Measurements from ENCODE around the gene APLP2.
"Not testable (repeated sequence)": the region's sequence is repeated elsewhere in the genome, so short reads cannot be mapped to it uniquely, and the experiment has no call there.

Gene APLP2

GRCh38 chr11:130092661-130093060 is 23.0 kb downstream of the APLP2 start:
- DNase-seq, result no peak

- DNase-seq, result no peak
Observed at GRCh38 chr11:130094614-130095013, 24.9 kb downstream of the APLP2 start.

- no peak for DNase-seq
Observed at GRCh38 chr11:130095326-130095725, 25.6 kb downstream of the APLP2 start.

GRCh38 chr11:130096042-130096441 is 26.3 kb downstream of the APLP2 start:
- no peak for DNase-seq

GRCh38 chr11:130096823-130097222 is 27.1 kb downstream of the APLP2 start:
- no peak for DNase-seq

- DNase-seq, result no peak
Observed at GRCh38 chr11:130097285-130097684, 27.6 kb downstream of the APLP2 start.

- no peak for DNase-seq
Observed at GRCh38 chr11:130099356-130099755, 29.7 kb downstream of the APLP2 start.

- no peak for DNase-seq
Observed at GRCh38 chr11:130100381-130101095, 30.8 kb downstream of the APLP2 start.

- no peak for DNase-seq
Observed at GRCh38 chr11:130101661-130102060, 32.0 kb downstream of the APLP2 start.

- no peak for DNase-seq
Observed at GRCh38 chr11:130102301-130103249, 32.9 kb downstream of the APLP2 start.

GRCh38 chr11:130103296-130103814 is 33.7 kb downstream of the APLP2 start:
- no peak for DNase-seq

- no peak for DNase-seq
Observed at GRCh38 chr11:130106381-130106780, 36.7 kb downstream of the APLP2 start.

- not testable (repeated sequence) for DNase-seq
Observed at GRCh38 chr11:130108671-130109070, 39.0 kb downstream of the APLP2 start.

- DNase-seq, result no peak
Observed at GRCh38 chr11:130109386-130109785, 39.7 kb downstream of the APLP2 start.

- no peak for DNase-seq
Observed at GRCh38 chr11:130110339-130111108, 40.8 kb downstream of the APLP2 start.

- DNase-seq, result no peak
Observed at GRCh38 chr11:130112071-130112830, 42.6 kb downstream of the APLP2 start.

GRCh38 chr11:130114281-130114680 is 44.6 kb downstream of the APLP2 start:
- DNase-seq, result no peak

- DNase-seq, result no peak
Observed at GRCh38 chr11:130114726-130115125, 45.0 kb downstream of the APLP2 start.

GRCh38 chr11:130115218-130115617 is 45.5 kb downstream of the APLP2 start:
- no peak for DNase-seq

GRCh38 chr11:130118165-130118564 is 48.5 kb downstream of the APLP2 start:
- DNase-seq, result no peak

- DNase-seq, result no peak
Observed at GRCh38 chr11:130118636-130119387, 49.1 kb downstream of the APLP2 start.
